HEK293T (cell line): Measurements from ENCODE around the gene PRSS38.

Source experiments
- CTCF ChIA-PET: fragments of 350-600 bp; formaldehyde crosslinking; extraction: SDS; loops from one replicate; lab custom pipeline; 2021; ENCODE audit warnings: antibody characterized with exemption, inconsistent platforms; lab: Yijun Ruan, JAX
- POLR2A ChIA-PET: fragments of 350-600 bp; formaldehyde crosslinking; extraction: SDS; loops from one replicate; lab custom pipeline; 2020; ENCODE audit warnings: antibody characterized with exemption, inconsistent platforms; lab: Yijun Ruan, JAX
- DNase-seq: peaks from one replicate; pipeline ENCODE4 v3.0.0; 2012; ENCODE audit warnings: mixed read lengths; ENCODE audit errors: extremely low spot score
- ARNT ChIP-seq: fragments of 450-650 bp; IDR thresholded peaks from 2 replicates; pipeline ENCODE4 v1.6.1; 2017; ENCODE audit warnings: mild to moderate bottlenecking
- BHLHE40 ChIP-seq: fragments of 450-650 bp; IDR thresholded peaks from 2 replicates; pipeline ENCODE4 v1.6.1; 2016; ENCODE audit warnings: mild to moderate bottlenecking, moderate library complexity, borderline replicate concordance
- CTBP1 ChIP-seq: fragments of 450-650 bp; IDR thresholded peaks from 2 replicates; pipeline ENCODE4 v1.6.1; 2016; ENCODE audit warnings: borderline replicate concordance
- ELF4 ChIP-seq: fragments of 450-650 bp; IDR thresholded peaks from 2 replicates; pipeline ENCODE4 v1.6.1; 2017; ENCODE audit warnings: antibody characterized with exemption
- FOXA1 ChIP-seq: fragments of 450-650 bp; IDR thresholded peaks from 2 replicates; pipeline ENCODE4 v1.6.1; 2016; ENCODE audit warnings: mild to moderate bottlenecking
- FOXK2 ChIP-seq: fragments of 450-650 bp; IDR thresholded peaks from 2 replicates; pipeline ENCODE4 v1.6.1; 2016; ENCODE audit warnings: mild to moderate bottlenecking
- FOXM1 ChIP-seq: fragments of 450-650 bp; IDR thresholded peaks from 2 replicates; pipeline ENCODE4 v1.6.1; 2017; ENCODE audit warnings: mild to moderate bottlenecking, borderline replicate concordance
- HDGF ChIP-seq: fragments of 450-650 bp; IDR thresholded peaks from 2 replicates; pipeline ENCODE4 v1.6.1; 2017; ENCODE audit warnings: antibody characterized with exemption, borderline replicate concordance
- L3MBTL2 ChIP-seq: fragments of 450-650 bp; conservative IDR thresholded peaks from 2 replicates; pipeline ENCODE4 v1.6.1; 2016; ENCODE audit warnings: mild to moderate bottlenecking
- LEF1 ChIP-seq: fragments of 450-650 bp; IDR thresholded peaks from 2 replicates; pipeline ENCODE4 v1.6.1; 2017; ENCODE audit warnings: mild to moderate bottlenecking, borderline replicate concordance
- NFRKB ChIP-seq: fragments of 450-650 bp; IDR thresholded peaks from 2 replicates; pipeline ENCODE4 v1.6.1; 2016; ENCODE audit warnings: mild to moderate bottlenecking, moderate library complexity
- PKNOX1 ChIP-seq: fragments of 450-650 bp; IDR thresholded peaks from 2 replicates; pipeline ENCODE4 v1.6.1; 2016
- SP1 ChIP-seq: fragments of 450-650 bp; IDR thresholded peaks from 2 replicates; pipeline ENCODE4 v1.6.1; 2017
- SUZ12 ChIP-seq: fragments of 450-650 bp; IDR thresholded peaks from 2 replicates; pipeline ENCODE4 v1.6.1; 2016; ENCODE audit warnings: mild to moderate bottlenecking
- TARDBP ChIP-seq: fragments of 450-650 bp; IDR thresholded peaks from 2 replicates; pipeline ENCODE4 v1.6.1; 2016
- ZNF384 ChIP-seq: fragments of 450-650 bp; IDR thresholded peaks from 2 replicates; pipeline ENCODE4 v1.6.1; 2016

PRSS38 gene

GRCh38 chr1:227782226-227782625, 33.2 kb upstream of the PRSS38 start:
- DNase-seq: no peak
- CTCF ChIA-PET: interaction anchor here (0.7 kb wide), 1 partner anchor 13 kb away, joined by 3 read pairs; no protein-coding TSS in a partner anchor
- TF ChIP-seq SP1 (no peak), FOXM1 (no peak)
- POLR2A ChIA-PET: no interaction called here

GRCh38 chr1:227785094-227785804, 30.2 kb upstream of the PRSS38 start:
- CTCF ChIA-PET: no interaction called here
- POLR2A ChIA-PET: no interaction called here
- TF ChIP-seq FOXM1: no peak
- no peak for TF ChIP-seq ELF4
- no peak for TF ChIP-seq NFRKB
- TF ChIP-seq ARNT: no peak
- TF ChIP-seq FOXA1: no peak
- TF ChIP-seq PKNOX1: no peak
- TF ChIP-seq SUZ12: no peak
- no peak for TF ChIP-seq L3MBTL2
- TF ChIP-seq CTBP1: no peak
- no peak for TF ChIP-seq FOXK2
- no peak for DNase-seq

DNA sequence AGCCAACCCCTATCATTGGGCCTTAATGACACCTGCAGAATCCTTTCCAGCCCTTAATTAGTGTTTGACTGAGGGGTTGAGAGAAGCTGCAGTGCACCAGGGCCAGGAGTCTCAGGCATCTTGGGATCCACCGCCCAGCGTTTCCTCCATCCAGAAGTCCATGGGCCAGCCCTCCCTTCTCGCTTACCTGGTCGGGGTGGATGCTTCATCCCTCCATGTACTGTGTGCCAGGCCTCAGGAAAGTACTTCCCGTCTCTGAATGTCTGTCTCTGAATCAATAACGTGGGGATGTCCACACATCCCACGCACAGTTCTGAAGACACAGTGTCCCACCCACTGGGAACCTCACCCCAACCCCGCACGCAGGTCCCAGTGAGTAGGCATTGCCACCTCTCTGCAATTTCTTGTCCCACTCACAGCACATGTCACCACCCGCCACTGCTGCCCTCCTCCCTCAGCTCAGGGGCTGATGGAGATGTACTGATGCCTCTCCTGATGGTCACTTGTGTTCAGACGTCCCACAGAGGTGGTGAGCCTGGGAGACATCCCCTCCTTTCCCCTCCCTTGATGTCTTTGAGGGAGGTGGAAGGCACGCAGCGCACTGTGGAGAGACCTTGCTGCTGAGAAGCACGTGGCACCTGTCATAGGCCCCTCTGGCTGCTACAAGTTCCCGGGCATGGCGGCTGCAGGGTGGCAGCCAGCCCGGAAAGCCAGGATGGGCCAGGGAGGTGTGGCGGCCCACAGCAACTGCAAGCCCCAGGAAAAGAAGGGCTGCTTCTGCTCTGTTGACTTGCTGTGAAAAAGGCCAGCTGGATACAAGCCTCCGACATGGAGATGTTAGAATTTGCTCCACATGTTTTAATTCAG, 29.4 kb upstream of the PRSS38 start:
- CTCF ChIA-PET: no interaction called here
- POLR2A ChIA-PET: no interaction called here
- DNase-seq: no peak
- TF ChIP-seq L3MBTL2 (no peak), HDGF (no peak), FOXK2 (no peak), ELF4 (no peak), SP1 (no peak), BHLHE40 (no peak), PKNOX1 (no peak), FOXM1 (no peak), LEF1 (no peak), FOXA1 (no peak), NFRKB (no peak), SUZ12 (no peak), CTBP1 (no peak)

DNA sequence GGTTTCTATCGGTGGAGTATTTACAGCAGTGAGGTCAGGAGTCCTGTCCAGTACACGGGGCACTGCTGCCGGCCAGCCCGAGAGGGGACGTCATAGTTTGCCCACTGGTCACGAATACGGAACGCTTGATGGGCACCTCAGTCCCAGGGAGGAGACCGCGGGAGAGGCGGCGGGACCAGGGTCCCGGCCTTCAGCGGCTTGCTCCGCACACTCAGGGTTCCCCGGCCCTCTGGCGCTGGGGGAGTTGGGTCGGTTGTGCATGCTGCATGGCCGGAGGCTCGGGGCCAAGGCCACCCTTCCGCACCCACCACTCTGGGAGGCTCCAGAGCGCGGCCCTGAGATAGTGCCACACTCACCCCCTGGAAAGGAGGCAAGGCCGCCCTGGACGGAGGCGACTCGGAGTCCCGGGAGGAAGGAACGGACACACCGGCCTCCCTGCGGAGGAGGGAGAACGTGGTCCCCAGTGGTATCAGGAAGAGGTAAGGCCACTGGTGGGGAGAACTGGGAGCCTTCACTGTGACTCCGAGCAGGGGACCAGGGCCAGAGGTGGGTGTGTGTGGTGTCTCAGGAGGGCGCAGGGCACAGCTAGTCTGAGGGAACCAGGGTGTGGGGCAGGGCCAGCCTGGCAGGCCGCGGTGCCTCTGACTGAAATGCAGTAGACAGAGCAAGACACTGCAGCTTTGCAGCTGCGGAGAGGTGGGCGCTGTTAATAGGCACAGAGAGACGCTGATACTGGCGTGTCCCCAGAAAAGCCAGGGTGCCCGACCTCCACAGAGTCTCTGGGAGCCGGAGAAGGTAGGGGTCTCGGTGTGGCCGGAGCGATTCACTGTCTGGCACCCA, 28.6 kb upstream of the PRSS38 start:
- no peak for DNase-seq
- ChIA-PET POLR2A (interaction anchor here (2.7 kb wide), 1 partner anchor 52 kb away, joined by 10 read pairs; the partner anchor contains the start of genes JMJD4 and SNAP47), CTCF (no interaction called here)
- TF ChIP-seq SP1: no peak
- no peak for TF ChIP-seq L3MBTL2
- no peak for TF ChIP-seq FOXM1
- no peak for TF ChIP-seq BHLHE40
- no peak for TF ChIP-seq FOXK2
- TF ChIP-seq PKNOX1: no peak
- TF ChIP-seq ZNF384: no peak
- TF ChIP-seq CTBP1: no peak
- no peak for TF ChIP-seq HDGF
- TF ChIP-seq ELF4: no peak
- no peak for TF ChIP-seq FOXA1
- no peak for TF ChIP-seq LEF1
- no peak for TF ChIP-seq ARNT
- no peak for TF ChIP-seq TARDBP
- TF ChIP-seq NFRKB: no peak
- TF ChIP-seq SUZ12: no peak

GRCh38 chr1:227787513-227788270, 27.8 kb upstream of the PRSS38 start:
- TF ChIP-seq FOXK2 (no peak), LEF1 (no peak), SUZ12 (no peak), ELF4 (no peak), PKNOX1 (no peak), SP1 (no peak), NFRKB (no peak), ZNF384 (no peak), TARDBP (peak; percentile 32; the same call in 1 of the 2 replicates), BHLHE40 (no peak), ARNT (no peak), CTBP1 (peak; percentile 76), HDGF (no peak), FOXM1 (no peak), L3MBTL2 (peak; percentile 77), FOXA1 (no peak)
- POLR2A ChIA-PET: interaction anchor here (2.7 kb wide), 1 partner anchor 53 kb away, joined by 10 read pairs; the partner anchor contains the start of genes JMJD4 and SNAP47

More at GRCh38 chr1:227787513-227788270, 27.8 kb upstream of the PRSS38 start:
- peak; percentile 99 for DNase-seq
- CTCF ChIA-PET: no interaction called here
